SK-N-SH (cell line): ENCODE results near the gene SLC16A5. TPM values are rescaled to one million over a fixed set of nuclear protein-coding genes. Genes with fewer than 3 reads are reported as not detected.
A peak's percentile ranks its signal among the peaks of the same experiment; 100 is the strongest.

Experiments used
- CTCF ChIA-PET: fragments of 300-600, 350-600 bp; formaldehyde crosslinking; extraction: SDS; loops from one replicate; lab custom pipeline; 2021; lab: Yijun Ruan, JAX
- POLR2A ChIA-PET: fragments of 350-600 bp; sonication (Branson Sonifier 250); formaldehyde crosslinking; extraction: SDS; loops from one replicate; lab custom pipeline; 2020; ENCODE audit warnings: antibody characterized with exemption, inconsistent platforms; lab: Yijun Ruan, JAX
- DNase-seq: peaks from one replicate; pipeline ENCODE4 v3.0.0; 2012
- H2AFZ ChIP-seq: fragments of 200-600 bp; sonication (generic); 2 replicates; pipeline ENCODE4 v1.8.1; 2016; ENCODE audit warnings: antibody characterized with exemption, mild to moderate bottlenecking, low read depth
- H3F3A ChIP-seq: fragments of 200-600 bp; sonication (generic); replicated peaks from 2 replicates; pipeline ENCODE3; 2016; ENCODE audit warnings: antibody characterized with exemption, mild to moderate bottlenecking; ENCODE audit not compliant: insufficient read depth
- H3K27ac ChIP-seq, 2 experiments: fragments of 200-500 bp in 1 of 2; fragments of 200-600 bp in 1 of 2; sonication (Bioruptor generic) in 1 of 2; sonication (generic), shearing (Covaris generic) in 1 of 2; 2 replicates each; pipeline versions ENCODE4 v1.5.1 to v1.6.1; 2014 to 2016; ENCODE audit warnings: low read depth in 2 of 2, inconsistent platforms in 1 of 2, low read length in 1 of 2, mild to moderate bottlenecking in 1 of 2, mixed read lengths in 1 of 2
- H3K27me3 ChIP-seq: fragments of 200-600 bp; sonication (generic), shearing (Covaris generic); 2 replicates; pipeline ENCODE4 v1.6.1; 2016; ENCODE audit warnings: mixed run types; ENCODE audit not compliant: insufficient read depth
- H3K36me3 ChIP-seq, 2 experiments: fragments of 200-500 bp in 1 of 2; fragments of 200-600 bp in 1 of 2; sonication (Bioruptor generic) in 1 of 2; sonication (generic) in 1 of 2; replicated peaks in 1 of 2; 2 replicates each; pipeline versions ENCODE3 to v1.5.1; 2014 to 2016; ENCODE audit warnings: low read length in 1 of 2, mild to moderate bottlenecking in 1 of 2; ENCODE audit not compliant: insufficient read depth in 2 of 2, control insufficient read depth in 1 of 2
- H3K4me1 ChIP-seq, 2 experiments: fragments of 200-500 bp in 1 of 2; fragments of 200-600 bp in 1 of 2; sonication (Bioruptor generic) in 1 of 2; sonication (generic), shearing (Covaris generic) in 1 of 2; 2 replicates each; pipeline versions ENCODE4 v1.5.1 to v1.6.1; 2014 to 2016; ENCODE audit warnings: low read depth in 1 of 2, low read length in 1 of 2, mixed run types in 1 of 2; ENCODE audit not compliant: insufficient read depth in 2 of 2, control insufficient read depth in 1 of 2
- H3K4me2 ChIP-seq: fragments of 200-600 bp; sonication (generic), shearing (Covaris generic); 2 replicates; pipeline ENCODE4 v1.6.1; 2017; ENCODE audit warnings: mixed run types
- H3K4me3 ChIP-seq, 2 experiments: fragments of 200-500 bp in 1 of 2; fragments of 200-600 bp in 1 of 2; sonication (Bioruptor generic) in 1 of 2; sonication (generic), shearing (Covaris generic) in 1 of 2; 2 replicates each; pipeline versions ENCODE4 v1.5.1 to v1.8.1; 2014 to 2016; ENCODE audit warnings: low read depth in 2 of 2, inconsistent platforms in 1 of 2, low read length in 1 of 2, mild to moderate bottlenecking in 1 of 2, mixed read lengths in 1 of 2, moderate library complexity in 1 of 2
- H3K79me2 ChIP-seq: fragments of 200-600 bp; sonication (generic); 2 replicates; pipeline ENCODE4 v1.8.1; 2017; ENCODE audit warnings: mild to moderate bottlenecking; ENCODE audit not compliant: insufficient read depth
- H3K9ac ChIP-seq: fragments of 200-600 bp; sonication (generic); 2 replicates; pipeline ENCODE4 v1.6.1; 2017; ENCODE audit warnings: mixed run types
- H3K9me2 ChIP-seq: fragments of 200-600 bp; sonication (generic); 2 replicates; pipeline ENCODE4 v1.6.1; 2017; ENCODE audit warnings: mixed run types
- H3K9me3 ChIP-seq: fragments of 200-600 bp; sonication (generic); 2 replicates; pipeline ENCODE4 v1.6.1; 2017; ENCODE audit warnings: mixed run types, mild to moderate bottlenecking, moderate library complexity
- H4K20me1 ChIP-seq: fragments of 200-600 bp; sonication (generic); 2 replicates; pipeline ENCODE4 v1.6.1; 2017; ENCODE audit warnings: mild to moderate bottlenecking, mixed run types; ENCODE audit not compliant: insufficient read depth
- EZH2phosphoT487 ChIP-seq: fragments of 200-600 bp; sonication (generic); IDR thresholded peaks from 2 replicates; pipeline ENCODE4 v1.6.1; 2017; ENCODE audit warnings: low read depth, mixed run types, mild to moderate bottlenecking, antibody characterized with exemption, moderate library complexity, borderline replicate concordance
- FOSL2 ChIP-seq: IDR thresholded peaks from 2 replicates; pipeline ENCODE4 v1.4.0; 2012; ENCODE audit warnings: low read depth, mild to moderate bottlenecking, moderate library complexity, borderline replicate concordance
- FOXJ3 ChIP-seq: sonication (generic); formaldehyde crosslinking; IDR thresholded peaks from 2 replicates; pipeline ENCODE4 v1.5.1; 2020; ENCODE audit warnings: mild to moderate bottlenecking, missing genetic modification reagents
- FOXM1 ChIP-seq: IDR thresholded peaks from 2 replicates; pipeline ENCODE4 v1.4.0; 2012; ENCODE audit warnings: low read depth, mild to moderate bottlenecking
- GABPA ChIP-seq: IDR thresholded peaks from 2 replicates; pipeline ENCODE4 v1.4.0; 2012; ENCODE audit warnings: low read depth, mild to moderate bottlenecking
- JUND ChIP-seq: IDR thresholded peaks from 2 replicates; pipeline ENCODE4 v1.4.0; 2012
- MEF2A ChIP-seq: IDR thresholded peaks from 2 replicates; pipeline ENCODE4 v1.4.0; 2012; ENCODE audit warnings: low read depth, borderline replicate concordance
- NFIC ChIP-seq: IDR thresholded peaks from 2 replicates; pipeline ENCODE4 v1.4.0; 2012; ENCODE audit warnings: borderline replicate concordance
- NRF1 ChIP-seq: IDR thresholded peaks from 2 replicates; pipeline ENCODE4 v1.6.1; 2012; ENCODE audit warnings: low read depth, mild to moderate bottlenecking, low read length
- POLR2AphosphoS5 ChIP-seq: IDR thresholded peaks from 2 replicates; pipeline ENCODE4 v1.6.1; 2012; ENCODE audit warnings: low read depth, low read length
- RAD21 ChIP-seq: IDR thresholded peaks from 2 replicates; pipeline ENCODE4 v1.6.1; 2012; ENCODE audit warnings: mild to moderate bottlenecking, low read length
- RCOR1 ChIP-seq: fragments of 150-350 bp; IDR thresholded peaks from 2 replicates; pipeline ENCODE4 v1.6.1; 2017; ENCODE audit warnings: antibody characterized with exemption, low read length
- REST ChIP-seq: IDR thresholded peaks from 2 replicates; pipeline ENCODE4 v1.6.1; 2012; ENCODE audit warnings: mild to moderate bottlenecking, low read depth, low read length, moderate library complexity
- RFX5 ChIP-seq: IDR thresholded peaks from 2 replicates; pipeline ENCODE4 v1.6.1; 2012; ENCODE audit warnings: mild to moderate bottlenecking, improper control_type of control experiment, low read length
- RXRA ChIP-seq: IDR thresholded peaks from 2 replicates; pipeline ENCODE4 v1.4.0; 2012; ENCODE audit warnings: low read depth, mild to moderate bottlenecking, borderline replicate concordance
- SMC3 ChIP-seq: IDR thresholded peaks from 2 replicates; pipeline ENCODE4 v1.6.1; 2012; ENCODE audit warnings: low read depth, low read length, improper control_type of control experiment
- TAF1 ChIP-seq: IDR thresholded peaks from 2 replicates; pipeline ENCODE4 v1.6.1; 2012; ENCODE audit warnings: low read depth, mild to moderate bottlenecking, low read length, moderate library complexity, borderline replicate concordance
- TCF12 ChIP-seq: IDR thresholded peaks from 2 replicates; pipeline ENCODE4 v1.4.0; 2012
- TEAD4 ChIP-seq: IDR thresholded peaks from 2 replicates; pipeline ENCODE4 v1.4.0; 2012; ENCODE audit warnings: mild to moderate bottlenecking, borderline replicate concordance; ENCODE audit not compliant: insufficient read depth
- USF2 ChIP-seq: fragments of 150-350 bp; IDR thresholded peaks from 2 replicates; pipeline ENCODE4 v1.6.1; 2017; ENCODE audit warnings: antibody characterized with exemption, low read length, low read depth, borderline replicate concordance
- ZBTB33 ChIP-seq: IDR thresholded peaks from 2 replicates; pipeline ENCODE4 v1.4.0; 2012; ENCODE audit warnings: low read depth, borderline replicate concordance
- WGBS: methylation state at CpG from one replicate; pipeline ENCODE4 v1.1.6; 2017; ENCODE audit warnings: low lambda C conversion rate; 5-methylcytosine and 5-hydroxymethylcytosine counted together
- polyA plus RNA-seq, 3 experiments: library from polyadenylated mRNA; depleted of rRNA; stranded (reverse); fragments of >200 nt; gene quantifications; 2 replicates each; pipeline ENCODE4 v1.2.3, GENCODE V29; 2012
- TF ChIP-seq, protein P1 (sequence below): fragments of 200-600 bp; sonication (generic); IDR thresholded peaks from 2 replicates; pipeline ENCODE4 v1.6.1; 2017; ENCODE audit warnings: antibody characterized with exemption, mild to moderate bottlenecking, moderate library complexity
- TF ChIP-seq, protein P2 (sequence below): IDR thresholded peaks from 2 replicates; pipeline ENCODE4 v1.4.0; 2012; ENCODE audit warnings: low read depth
- TF ChIP-seq, protein P3 (sequence below): fragments of 150-350 bp; IDR thresholded peaks from 2 replicates; pipeline ENCODE4 v1.6.1; 2016; ENCODE audit warnings: mild to moderate bottlenecking, low read depth, low read length

The SLC16A5 gene
- polyA plus RNA-seq, 1 of the 3 experiments (the other 2 are of a cell fraction), result 0.03 TPM

- peaks cover 2% of the 10 kb centered on the region for H3F3A ChIP-seq
- H3K79me2 ChIP-seq, result no peaks in the 10 kb centered on the region
- peaks cover 0 to 2% of the 10 kb centered on the region in 2 experiments; a peak in 1 of 4 replicates for H3K4me1 ChIP-seq
- WGBS, result 61% methylated on average over 14 of the region's 14 CpGs
- H3K4me2 ChIP-seq, result peak overlapping the region; percentile 42
- POLR2A ChIA-PET, result no interaction called here
- no peak overlapping the region; the same call in 1 of the 2 replicates for H2AFZ ChIP-seq
- CTCF ChIA-PET, result interaction anchor here (1.0 to 3.0 kb wide), 3 partner anchors 9 to 134 kb away, joined by 3 to 43 read pairs (median 7); no protein-coding TSS in a partner anchor
- no peaks in the 10 kb centered on the region for H3K9me2 ChIP-seq
- no peak overlapping the region for H3K9ac ChIP-seq
- H4K20me1 ChIP-seq, result no peaks in the 10 kb centered on the region
- H3K27me3 ChIP-seq, result no peaks in the 10 kb centered on the region
- H3K36me3 ChIP-seq, result no peaks in the 10 kb centered on the region
- DNase-seq, result no peak
- H3K9me3 ChIP-seq, result no peaks in the 10 kb centered on the region
- H3K4me3 ChIP-seq, result no peak overlapping the region
- H3K27ac ChIP-seq, result no peak overlapping the region
- TF ChIP-seq RCOR1 (no peak), TCF12 (no peak; the same call in 1 of the 2 replicates), EZH2phosphoT487 (no peak), RAD21 (no peak), NFIC (peak; percentile 93), POLR2AphosphoS5 (peak; percentile 43; the same call in 1 of the 2 replicates), MEF2A (no peak), RFX5 (no peak), SMC3 (no peak), TAF1 (no peak), TEAD4 (peak; percentile 70), GABPA (no peak), FOXM1 (no peak), USF2 (no peak), FOSL2 (no peak; the same call in 1 of the 2 replicates), NRF1 (no peak), JUND (no peak; the same call in 1 of the 2 replicates), RXRA (no peak), ZBTB33 (no peak), REST (no peak), FOXJ3 (CRISPR knock-in tag) (no peak)
- TF ChIP-seq, protein P1, sequence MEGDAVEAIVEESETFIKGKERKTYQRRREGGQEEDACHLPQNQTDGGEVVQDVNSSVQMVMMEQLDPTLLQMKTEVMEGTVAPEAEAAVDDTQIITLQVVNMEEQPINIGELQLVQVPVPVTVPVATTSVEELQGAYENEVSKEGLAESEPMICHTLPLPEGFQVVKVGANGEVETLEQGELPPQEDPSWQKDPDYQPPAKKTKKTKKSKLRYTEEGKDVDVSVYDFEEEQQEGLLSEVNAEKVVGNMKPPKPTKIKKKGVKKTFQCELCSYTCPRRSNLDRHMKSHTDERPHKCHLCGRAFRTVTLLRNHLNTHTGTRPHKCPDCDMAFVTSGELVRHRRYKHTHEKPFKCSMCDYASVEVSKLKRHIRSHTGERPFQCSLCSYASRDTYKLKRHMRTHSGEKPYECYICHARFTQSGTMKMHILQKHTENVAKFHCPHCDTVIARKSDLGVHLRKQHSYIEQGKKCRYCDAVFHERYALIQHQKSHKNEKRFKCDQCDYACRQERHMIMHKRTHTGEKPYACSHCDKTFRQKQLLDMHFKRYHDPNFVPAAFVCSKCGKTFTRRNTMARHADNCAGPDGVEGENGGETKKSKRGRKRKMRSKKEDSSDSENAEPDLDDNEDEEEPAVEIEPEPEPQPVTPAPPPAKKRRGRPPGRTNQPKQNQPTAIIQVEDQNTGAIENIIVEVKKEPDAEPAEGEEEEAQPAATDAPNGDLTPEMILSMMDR, result no peak
- TF ChIP-seq, protein P2, sequence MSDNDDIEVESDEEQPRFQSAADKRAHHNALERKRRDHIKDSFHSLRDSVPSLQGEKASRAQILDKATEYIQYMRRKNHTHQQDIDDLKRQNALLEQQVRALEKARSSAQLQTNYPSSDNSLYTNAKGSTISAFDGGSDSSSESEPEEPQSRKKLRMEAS, result 0 out of 2 replicates have a peak, but pooled peaks have one; percentile 39
- TF ChIP-seq, protein P3, sequence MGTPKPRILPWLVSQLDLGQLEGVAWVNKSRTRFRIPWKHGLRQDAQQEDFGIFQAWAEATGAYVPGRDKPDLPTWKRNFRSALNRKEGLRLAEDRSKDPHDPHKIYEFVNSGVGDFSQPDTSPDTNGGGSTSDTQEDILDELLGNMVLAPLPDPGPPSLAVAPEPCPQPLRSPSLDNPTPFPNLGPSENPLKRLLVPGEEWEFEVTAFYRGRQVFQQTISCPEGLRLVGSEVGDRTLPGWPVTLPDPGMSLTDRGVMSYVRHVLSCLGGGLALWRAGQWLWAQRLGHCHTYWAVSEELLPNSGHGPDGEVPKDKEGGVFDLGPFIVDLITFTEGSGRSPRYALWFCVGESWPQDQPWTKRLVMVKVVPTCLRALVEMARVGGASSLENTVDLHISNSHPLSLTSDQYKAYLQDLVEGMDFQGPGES, result no peak
These were observed 8.4 kb downstream of the SLC16A5 start for GRCh38 chr17:75096082-75096625.
